SK-N-SH (cell line): ENCODE measurements around the gene IDH1.

Experiments used
- GATA2 ChIP-seq: sonication (generic); formaldehyde crosslinking; IDR thresholded peaks from 2 replicates; pipeline ENCODE4 v1.5.0; 2020; ENCODE audit warnings: mild to moderate bottlenecking, missing genetic modification reagents
- JUND ChIP-seq: IDR thresholded peaks from 2 replicates; pipeline ENCODE4 v1.4.0; 2012
- NFIC ChIP-seq: IDR thresholded peaks from 2 replicates; pipeline ENCODE4 v1.4.0; 2012; ENCODE audit warnings: borderline replicate concordance
- POLR2AphosphoS5 ChIP-seq: IDR thresholded peaks from 2 replicates; pipeline ENCODE4 v1.6.1; 2012; ENCODE audit warnings: low read depth, low read length
- RAD21 ChIP-seq: IDR thresholded peaks from 2 replicates; pipeline ENCODE4 v1.6.1; 2012; ENCODE audit warnings: mild to moderate bottlenecking, low read length
- RFX5 ChIP-seq: IDR thresholded peaks from 2 replicates; pipeline ENCODE4 v1.6.1; 2012; ENCODE audit warnings: mild to moderate bottlenecking, improper control_type of control experiment, low read length
- SIN3A ChIP-seq: IDR thresholded peaks from 2 replicates; pipeline ENCODE4 v1.6.1; 2012; ENCODE audit warnings: low read depth, mild to moderate bottlenecking, low read length, moderate library complexity, borderline replicate concordance
- SMC3 ChIP-seq: IDR thresholded peaks from 2 replicates; pipeline ENCODE4 v1.6.1; 2012; ENCODE audit warnings: low read depth, low read length, improper control_type of control experiment
- YY1 ChIP-seq: IDR thresholded peaks from 2 replicates; pipeline ENCODE4 v1.4.0; 2012; ENCODE audit warnings: low read depth, mild to moderate bottlenecking
- TF ChIP-seq, protein P1 (sequence below): fragments of 200-600 bp; sonication (generic); IDR thresholded peaks from 2 replicates; pipeline ENCODE4 v1.6.1; 2017; ENCODE audit warnings: antibody characterized with exemption, mild to moderate bottlenecking, moderate library complexity

DNA sequence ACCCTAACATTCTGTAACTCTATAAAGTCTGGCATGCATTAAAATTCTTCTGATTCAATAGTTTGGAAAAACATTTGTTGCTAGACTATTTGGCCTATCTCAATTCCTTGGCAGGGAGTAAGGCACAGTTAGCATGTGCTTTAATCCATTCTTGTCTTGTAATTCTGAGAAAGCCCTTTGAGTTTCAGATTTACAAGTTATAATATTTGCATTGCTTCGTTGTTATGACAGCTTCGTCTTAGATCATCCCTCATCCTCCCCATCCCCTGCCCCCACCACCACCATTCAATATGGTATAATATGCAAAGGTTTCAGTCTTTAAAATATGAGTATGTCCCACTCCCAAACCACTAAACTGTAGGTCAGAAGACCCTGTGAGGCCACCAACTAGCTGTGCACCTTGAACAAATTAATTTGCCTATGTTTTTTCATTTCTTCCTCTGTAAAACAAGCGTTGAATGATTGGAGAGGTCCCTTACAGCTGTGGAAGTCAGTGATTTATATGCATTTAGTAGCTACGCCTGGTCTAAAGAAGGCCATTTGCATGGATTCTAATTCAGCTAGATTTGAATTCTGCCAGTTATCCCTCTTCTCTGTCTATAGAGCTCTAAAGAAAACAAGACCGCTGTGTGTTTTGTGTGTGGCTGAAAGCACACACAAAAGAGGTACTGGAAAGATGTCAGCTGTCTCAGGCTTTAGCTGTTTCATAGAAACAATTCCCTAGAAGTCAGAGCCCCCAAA, 65.6 kb downstream of the IDH1 start:
- TF ChIP-seq NFIC (no peak), SMC3 (no peak), POLR2AphosphoS5 (no peak), RAD21 (no peak), GATA2 (CRISPR knock-in tag) (no peak), RFX5 (no peak), JUND (no peak), YY1 (no peak), SIN3A (no peak)
- TF ChIP-seq, protein P1, sequence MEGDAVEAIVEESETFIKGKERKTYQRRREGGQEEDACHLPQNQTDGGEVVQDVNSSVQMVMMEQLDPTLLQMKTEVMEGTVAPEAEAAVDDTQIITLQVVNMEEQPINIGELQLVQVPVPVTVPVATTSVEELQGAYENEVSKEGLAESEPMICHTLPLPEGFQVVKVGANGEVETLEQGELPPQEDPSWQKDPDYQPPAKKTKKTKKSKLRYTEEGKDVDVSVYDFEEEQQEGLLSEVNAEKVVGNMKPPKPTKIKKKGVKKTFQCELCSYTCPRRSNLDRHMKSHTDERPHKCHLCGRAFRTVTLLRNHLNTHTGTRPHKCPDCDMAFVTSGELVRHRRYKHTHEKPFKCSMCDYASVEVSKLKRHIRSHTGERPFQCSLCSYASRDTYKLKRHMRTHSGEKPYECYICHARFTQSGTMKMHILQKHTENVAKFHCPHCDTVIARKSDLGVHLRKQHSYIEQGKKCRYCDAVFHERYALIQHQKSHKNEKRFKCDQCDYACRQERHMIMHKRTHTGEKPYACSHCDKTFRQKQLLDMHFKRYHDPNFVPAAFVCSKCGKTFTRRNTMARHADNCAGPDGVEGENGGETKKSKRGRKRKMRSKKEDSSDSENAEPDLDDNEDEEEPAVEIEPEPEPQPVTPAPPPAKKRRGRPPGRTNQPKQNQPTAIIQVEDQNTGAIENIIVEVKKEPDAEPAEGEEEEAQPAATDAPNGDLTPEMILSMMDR = no peak
